Measurements from ENCODE around the gene IGFL3.
"Not testable (repeated sequence)": the region's sequence is repeated elsewhere in the genome, so short reads cannot be mapped to it uniquely, and the experiment has no call there.

IGFL3 gene

DNA sequence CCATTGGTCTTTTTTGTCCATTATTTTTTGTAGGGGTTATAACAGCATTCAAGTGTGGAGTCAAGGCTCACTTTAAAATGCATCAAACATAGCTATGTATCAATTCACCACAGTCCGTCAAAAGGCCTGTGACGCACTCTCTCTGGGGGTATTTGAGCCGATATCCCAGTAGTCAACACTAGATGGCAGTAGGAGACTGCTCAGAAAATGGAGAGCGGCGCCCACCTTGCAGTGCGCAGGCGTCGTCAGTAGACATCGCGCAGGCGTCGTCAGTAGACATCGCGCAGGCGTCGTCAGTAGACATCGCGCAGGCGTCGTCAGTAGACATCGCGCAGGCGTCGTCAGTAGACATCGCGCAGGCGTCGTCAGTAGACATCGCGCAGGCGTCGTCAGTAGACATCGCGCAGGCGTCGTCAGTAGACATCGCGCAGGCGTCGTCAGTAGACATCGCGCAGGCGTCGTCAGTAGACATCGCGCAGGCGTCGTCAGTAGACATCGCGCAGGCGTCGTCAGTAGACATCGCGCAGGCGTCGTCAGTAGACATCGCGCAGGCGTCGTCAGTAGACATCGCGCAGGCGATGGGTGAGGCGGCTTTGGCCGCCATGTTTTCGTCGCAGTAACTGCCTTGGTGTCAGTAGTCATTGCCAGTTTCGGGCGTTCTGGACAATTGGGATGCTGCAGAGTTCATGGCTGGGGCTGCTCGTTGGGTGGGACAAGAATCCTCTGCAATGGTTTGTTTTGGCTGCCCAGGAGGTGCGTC is 45.7 kb downstream of the IGFL3 start:
- in situ Hi-C loops (cut with HindIII; ENCODE audit: low sequenced_read_pairs) = not testable (repeated sequence)

DNA sequence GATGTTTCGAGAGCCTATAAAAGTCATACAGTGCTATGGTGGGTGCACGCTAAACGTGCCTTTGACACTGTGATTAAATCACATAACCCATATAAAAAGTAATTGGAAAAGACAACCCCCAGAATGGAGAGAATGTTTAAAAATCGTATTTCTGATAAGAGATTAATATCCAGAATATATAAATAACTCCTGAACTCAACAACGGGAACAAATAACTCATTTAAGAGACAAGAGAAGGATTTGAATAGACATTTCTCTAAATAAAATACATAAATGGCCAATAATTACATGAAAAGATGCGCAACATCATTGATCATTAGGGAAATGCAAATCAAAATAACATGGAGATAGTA is 46.7 kb downstream of the IGFL3 start:
- in situ Hi-C loops (cut with HindIII; ENCODE audit: low sequenced_read_pairs) = no loop called here

DNA sequence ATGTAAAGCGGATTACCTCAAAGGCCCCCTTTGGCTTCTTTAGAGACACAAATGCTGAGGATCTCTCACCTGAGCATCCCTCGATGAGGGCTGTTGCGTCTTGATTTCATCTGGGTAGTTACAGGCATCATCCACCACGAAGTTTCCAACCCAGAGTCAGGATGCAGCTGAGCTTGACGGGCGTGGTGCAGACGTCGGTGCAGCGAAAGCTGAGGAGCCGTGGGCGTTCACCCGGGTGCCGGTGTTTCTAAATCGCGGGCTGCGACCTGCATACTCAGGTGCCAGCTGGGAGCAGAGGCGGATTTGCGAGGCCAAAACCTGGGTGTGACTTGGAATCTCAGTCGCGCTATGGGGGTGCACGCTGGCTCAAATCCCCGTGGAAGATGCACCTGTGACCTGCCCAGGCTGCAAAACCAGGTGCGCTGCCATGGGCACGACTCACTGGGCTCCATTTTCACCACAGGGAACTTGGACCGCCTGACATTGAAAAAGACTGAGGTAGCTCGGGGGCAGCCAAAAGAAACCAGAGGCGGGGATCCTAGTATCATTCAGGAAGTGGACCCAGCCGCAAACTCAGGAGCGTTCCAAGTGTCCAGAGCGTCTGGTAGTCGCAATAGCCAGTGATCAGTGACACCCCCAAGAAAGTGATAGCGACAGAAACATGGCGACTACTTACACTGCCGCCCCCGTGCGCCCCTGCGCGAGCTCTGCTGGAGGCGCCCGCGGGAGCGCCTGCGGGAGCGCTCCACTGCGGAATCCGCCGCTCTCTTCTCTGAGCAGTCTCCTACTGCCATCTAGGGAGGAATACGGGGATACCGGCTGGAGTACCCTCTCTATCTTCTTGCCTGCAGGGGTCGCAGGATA is 47.3 kb downstream of the IGFL3 start:
- in situ Hi-C loops (cut with HindIII; ENCODE audit: low sequenced_read_pairs) = no loop called here

DNA sequence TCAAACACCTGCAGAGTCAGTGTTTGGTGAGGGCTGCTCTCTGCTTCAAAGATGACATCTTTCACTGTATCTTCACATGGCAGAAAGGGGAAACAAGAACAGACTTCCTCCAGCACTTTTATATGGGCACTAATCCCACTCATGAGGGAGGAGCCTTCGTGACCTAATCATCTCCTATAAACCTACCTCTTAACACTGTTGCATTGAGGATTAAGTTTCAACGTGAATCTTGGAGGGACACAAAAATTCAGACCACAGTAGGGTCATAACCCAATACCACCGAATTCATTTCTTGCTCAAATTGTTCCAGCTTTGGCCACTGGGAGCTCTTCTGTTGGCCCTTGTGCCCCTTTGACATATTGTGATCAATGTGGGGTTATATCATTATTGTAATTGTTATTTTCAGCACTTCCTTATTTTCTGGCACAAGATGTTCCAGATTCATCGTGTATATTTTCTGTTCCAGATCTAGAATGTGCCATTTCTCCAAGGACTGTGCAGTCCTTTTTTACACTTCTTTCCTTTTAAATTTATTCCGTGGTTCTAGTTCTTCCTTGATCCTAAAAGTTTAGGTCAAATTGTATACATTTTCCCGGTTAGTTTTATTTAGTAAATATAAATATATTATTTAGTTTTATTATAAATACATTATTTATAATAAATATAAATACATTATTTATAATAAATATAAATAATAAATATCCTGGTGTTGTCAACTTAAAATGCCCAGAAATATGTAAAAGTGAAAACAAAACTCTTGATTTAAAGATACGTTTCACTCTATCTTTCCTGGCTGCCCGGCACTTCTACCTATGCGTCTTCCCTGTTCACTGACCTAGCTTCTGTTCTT is 48.2 kb downstream of the IGFL3 start:
- in situ Hi-C loops (cut with HindIII; ENCODE audit: low sequenced_read_pairs) = no loop called here

DNA sequence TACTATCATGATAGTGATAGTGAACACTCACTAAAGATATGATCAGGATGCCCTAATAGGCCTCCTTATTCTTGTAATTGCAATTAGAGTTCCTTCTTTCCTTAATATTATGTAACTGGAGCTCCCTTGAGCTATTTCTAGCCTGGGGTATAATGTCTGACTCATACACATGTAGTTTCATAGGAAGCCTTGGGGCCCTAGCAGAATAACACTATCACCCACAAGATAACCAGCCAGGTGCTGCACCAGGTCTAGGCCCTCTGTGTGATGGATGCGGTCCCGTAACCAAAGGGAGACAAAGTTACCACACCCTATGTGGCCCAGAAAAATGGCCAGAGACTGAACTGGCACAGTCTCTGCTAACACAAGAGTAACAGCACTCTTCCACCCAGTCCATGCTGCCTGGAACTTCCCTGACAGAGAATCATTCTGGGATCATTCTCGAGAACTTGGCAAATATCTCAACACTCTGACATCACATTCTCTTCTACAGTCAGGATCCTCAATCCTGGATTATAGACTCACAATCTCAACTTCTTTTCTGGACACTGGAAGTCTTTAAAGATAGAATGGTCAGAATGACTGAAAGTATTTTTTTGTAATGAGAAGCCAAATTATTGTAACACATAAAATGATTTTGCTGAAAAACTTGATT is 51.1 kb downstream of the IGFL3 start:
- in situ Hi-C loops (cut with HindIII; ENCODE audit: low sequenced_read_pairs) = no loop called here
